Hepatocyte (in vitro differentiated cells): ENCODE results near the gene NEK1. TPM values are rescaled to one million over a fixed set of nuclear protein-coding genes. Genes with fewer than 3 reads are reported as not detected.

ENCODE experiments used
- DNase-seq: peaks from one replicate; pipeline ENCODE4 v3.0.0-alpha.2; 2016; ENCODE audit warnings: low spot score
- H2AFZ ChIP-seq: fragments of 200-600 bp; sonication (generic); 2 replicates; pipeline ENCODE4 v1.6.0; 2016; ENCODE audit warnings: antibody characterized with exemption, mild to moderate bottlenecking
- H3K27ac ChIP-seq: fragments of 200-600 bp; sonication (generic); 2 replicates; pipeline ENCODE4 v1.5.1; 2016; ENCODE audit warnings: mild to moderate bottlenecking
- H3K27me3 ChIP-seq: fragments of 200-600 bp; sonication (generic); 2 replicates; pipeline ENCODE4 v1.6.1; 2016
- H3K36me3 ChIP-seq: fragments of 200-600 bp; sonication (generic); replicated peaks from 2 replicates; pipeline ENCODE4 v1.5.1; 2016; ENCODE audit warnings: low read depth; ENCODE audit not compliant: insufficient read depth
- H3K4me1 ChIP-seq: fragments of 200-600 bp; sonication (generic); 2 replicates; pipeline ENCODE4 v1.5.1; 2016; ENCODE audit warnings: mild to moderate bottlenecking, moderate library complexity; ENCODE audit not compliant: insufficient read depth
- H3K4me2 ChIP-seq: fragments of 200-600 bp; sonication (generic); 2 replicates; pipeline ENCODE4 v1.6.0; 2016
- H3K4me3 ChIP-seq: fragments of 200-600 bp; sonication (generic); 2 replicates; pipeline ENCODE4 v1.5.1; 2016; ENCODE audit warnings: mild to moderate bottlenecking
- H3K79me2 ChIP-seq: fragments of 200-600 bp; sonication (generic); 2 replicates; pipeline ENCODE4 v1.6.0; 2017; ENCODE audit warnings: mild to moderate bottlenecking
- H3K9me2 ChIP-seq: fragments of 200-600 bp; sonication (generic); replicated peaks from 2 replicates; pipeline ENCODE4 v1.6.0; 2017; ENCODE audit warnings: mild to moderate bottlenecking; ENCODE audit not compliant: insufficient read depth
- H3K9me3 ChIP-seq: fragments of 200-600 bp; sonication (generic); 2 replicates; pipeline ENCODE4 v1.5.1; 2016; ENCODE audit warnings: low read depth, mild to moderate bottlenecking
- H4K20me1 ChIP-seq: fragments of 200-600 bp; sonication (generic); 2 replicates; pipeline ENCODE4 v1.6.0; 2016; ENCODE audit warnings: mild to moderate bottlenecking; ENCODE audit not compliant: insufficient read depth, poor library complexity, severe bottlenecking
- CTCF ChIP-seq: fragments of 200-600 bp; sonication (generic); IDR thresholded peaks from 2 replicates; pipeline ENCODE4 v1.5.1; 2016; ENCODE audit warnings: antibody characterized with exemption, mild to moderate bottlenecking; ENCODE audit not compliant: poor library complexity
- EZH2 ChIP-seq: fragments of 200-600 bp; sonication (generic); IDR thresholded peaks from 2 replicates; pipeline ENCODE4 v1.6.1; 2016; ENCODE audit warnings: antibody characterized with exemption, mild to moderate bottlenecking, borderline replicate concordance
- EZH2phosphoT487 ChIP-seq: fragments of 200-600 bp; sonication (generic); IDR thresholded peaks from one replicate; pipeline ENCODE4 v1.6.1; 2018; ENCODE audit warnings: antibody characterized with exemption, mild to moderate bottlenecking, low read depth, moderate library complexity; ENCODE audit not compliant: unreplicated experiment, severe bottlenecking
- WGBS: methylation state at CpG from one replicate; pipeline ENCODE4 v1.1.6; 2016; ENCODE audit warnings: low lambda C conversion rate; ENCODE audit errors: missing lambda C conversion rate; 5-methylcytosine and 5-hydroxymethylcytosine counted together
- polyA plus RNA-seq: library from polyadenylated mRNA; unstranded; fragments of >200 nt; fragmentation: Nextera tagmentation; extraction: Ambion mirVana; gene quantifications from 2 replicates; pipeline ENCODE4 v1.2.1, GENCODE V29; 2016
- total RNA-seq: library from RNA; depleted of rRNA; stranded (reverse); fragments of >200 nt; gene quantifications from 2 replicates; pipeline ENCODE4 v1.2.3, GENCODE V29; 2014

The NEK1 gene
- total and polyA plus RNA-seq, 2 experiments from 2014 or later, result 7.8 to 10.4 TPM

GRCh38 chr4:169621731-169622492 lies 9.5 kb upstream of the NEK1 start:
- Histone ChIP-seq H4K20me1 (no peaks in the 10 kb centered on the region), H3K4me3 (peak overlapping the region; percentile 59), H3K4me2 (peak overlapping the region; percentile 88), H3K27ac (peak overlapping the region; percentile 97), H3K36me3 (peaks cover 3% of the 10 kb centered on the region), H2AFZ (peak overlapping the region; percentile 12), H3K9me3 (no peaks in the 10 kb centered on the region), H3K79me2 (peaks cover 61% of the 10 kb centered on the region), H3K27me3 (no peaks in the 10 kb centered on the region), H3K9me2 (no peaks in the 10 kb centered on the region), H3K4me1 (no peaks in the 10 kb centered on the region)
- 6% methylated on average over 6 of the region's 6 CpGs for WGBS
- TF ChIP-seq CTCF (no peak), EZH2 (no peak), EZH2phosphoT487 (no peak)
- peak; percentile 29 for DNase-seq

GRCh38 chr4:169620880-169621248 lies 8.5 kb upstream of the NEK1 start:
- Histone ChIP-seq H3K36me3 (peaks cover 3% of the 10 kb centered on the region), H3K4me2 (peak overlapping the region; percentile 88), H3K4me3 (peak overlapping the region; percentile 59), H3K27me3 (no peaks in the 10 kb centered on the region), H3K9me2 (no peaks in the 10 kb centered on the region), H4K20me1 (no peaks in the 10 kb centered on the region), H3K9me3 (no peaks in the 10 kb centered on the region), H3K4me1 (no peaks in the 10 kb centered on the region), H3K79me2 (peaks cover 50% of the 10 kb centered on the region), H3K27ac (peak overlapping the region; percentile 97), H2AFZ (peak overlapping the region; percentile 26)
- TF ChIP-seq EZH2 (no peak), CTCF (no peak), EZH2phosphoT487 (no peak)
- DNase-seq, result peak; percentile 57
- 1% methylated on average over 14 of the region's 14 CpGs for WGBS

- Histone ChIP-seq H3K9me2 (no peaks in the 10 kb centered on the region), H3K9me3 (no peaks in the 10 kb centered on the region), H3K4me1 (no peaks in the 10 kb centered on the region), H3K4me3 (peak within 1 kb of the TSS; percentile 59), H3K79me2 (peaks cover 44% of the 10 kb centered on the region), H3K27me3 (no peaks in the 10 kb centered on the region), H3K27ac (peak within 1 kb of the TSS; percentile 97), H4K20me1 (no peaks in the 10 kb centered on the region), H3K4me2 (peak within 1 kb of the TSS; percentile 88), H2AFZ (peak within 1 kb of the TSS; percentile 55), H3K36me3 (peaks cover 3% of the 10 kb centered on the region)
- WGBS, result 0% methylated on average over 63 of the region's 67 CpGs
- peak; percentile 99 for DNase-seq
- TF ChIP-seq CTCF (no peak), EZH2 (no peak), EZH2phosphoT487 (no peak)
Measured at GRCh38 chr4:169619958-169620879, 7.8 kb upstream of the NEK1 start, which contains the start of gene CLCN3. Gene CLCN3, plus strand, starts transcription at chr4:169620578. Its CDS starts 15,351 bp downstream, at chr4:169635929.
